Panc1 (cell line): ENCODE data around the gene SCG3.

Experiments used
- POLR2AphosphoS5 ChIP-seq: IDR thresholded peaks from 2 replicates; pipeline ENCODE4 v1.6.1; 2012; ENCODE audit warnings: mild to moderate bottlenecking, low read depth, low read length, moderate library complexity
- REST ChIP-seq, 2 experiments: IDR thresholded peaks; 2 replicates each; pipeline ENCODE4 v1.6.1; 2011 to 2012; ENCODE audit warnings: low read depth in 2 of 2, control low read depth in 1 of 2, low read length in 1 of 2, mild to moderate bottlenecking in 1 of 2, moderate library complexity in 1 of 2; ENCODE audit not compliant: insufficient read depth in 1 of 2
- SIN3A ChIP-seq: IDR thresholded peaks from 2 replicates; pipeline ENCODE4 v1.6.1; 2012; ENCODE audit warnings: low read depth, mild to moderate bottlenecking, low read length, moderate library complexity, borderline replicate concordance; ENCODE audit not compliant: insufficient read depth
- TCF7L2 ChIP-seq: IDR thresholded peaks from 2 replicates; pipeline ENCODE4 v1.6.1; 2011; ENCODE audit warnings: mild to moderate bottlenecking, low read depth, low read length, inconsistent platforms
- TF ChIP-seq, protein P1 (sequence below): fragments of 450-650 bp; IDR thresholded peaks from 2 replicates; pipeline ENCODE4 v1.5.1; 2017; ENCODE audit warnings: mild to moderate bottlenecking

DNA sequence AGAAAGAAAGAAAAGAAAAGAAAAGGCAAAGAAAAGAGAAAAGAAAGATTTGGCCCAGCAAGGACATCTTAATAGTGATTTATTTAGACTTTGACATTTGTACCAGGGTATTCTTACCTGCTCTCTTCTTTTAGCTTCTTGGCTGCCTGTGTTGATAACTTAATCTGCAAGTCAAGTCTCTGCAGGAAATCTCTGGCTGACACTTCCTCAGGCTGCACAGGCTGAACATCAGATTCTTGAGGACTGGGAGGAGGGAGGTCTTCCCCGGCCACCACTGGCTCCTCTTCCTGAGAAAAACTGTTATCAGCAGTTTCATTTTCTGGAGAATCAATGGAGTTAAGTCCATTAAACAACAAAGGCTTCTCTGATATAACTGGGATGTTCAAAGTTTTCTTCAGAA is 43.4 kb downstream of the SCG3 start:
- TF ChIP-seq, protein P1, sequence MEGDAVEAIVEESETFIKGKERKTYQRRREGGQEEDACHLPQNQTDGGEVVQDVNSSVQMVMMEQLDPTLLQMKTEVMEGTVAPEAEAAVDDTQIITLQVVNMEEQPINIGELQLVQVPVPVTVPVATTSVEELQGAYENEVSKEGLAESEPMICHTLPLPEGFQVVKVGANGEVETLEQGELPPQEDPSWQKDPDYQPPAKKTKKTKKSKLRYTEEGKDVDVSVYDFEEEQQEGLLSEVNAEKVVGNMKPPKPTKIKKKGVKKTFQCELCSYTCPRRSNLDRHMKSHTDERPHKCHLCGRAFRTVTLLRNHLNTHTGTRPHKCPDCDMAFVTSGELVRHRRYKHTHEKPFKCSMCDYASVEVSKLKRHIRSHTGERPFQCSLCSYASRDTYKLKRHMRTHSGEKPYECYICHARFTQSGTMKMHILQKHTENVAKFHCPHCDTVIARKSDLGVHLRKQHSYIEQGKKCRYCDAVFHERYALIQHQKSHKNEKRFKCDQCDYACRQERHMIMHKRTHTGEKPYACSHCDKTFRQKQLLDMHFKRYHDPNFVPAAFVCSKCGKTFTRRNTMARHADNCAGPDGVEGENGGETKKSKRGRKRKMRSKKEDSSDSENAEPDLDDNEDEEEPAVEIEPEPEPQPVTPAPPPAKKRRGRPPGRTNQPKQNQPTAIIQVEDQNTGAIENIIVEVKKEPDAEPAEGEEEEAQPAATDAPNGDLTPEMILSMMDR = no peak
- TF ChIP-seq SIN3A (no peak), POLR2AphosphoS5 (no peak), REST (IDR thresholded peaks at IDR 0.05; ENCODE audit: insufficient read depth in 1 of 2, low read depth in 2 of 2, low read length in 1 of 2) (no peak), TCF7L2 (no peak)
